HT-29 (cell line): ENCODE data around the gene THPO. TPM values are rescaled to one million over a fixed set of nuclear protein-coding genes. Genes with fewer than 3 reads are reported as not detected.
"Not testable (repeated sequence)": the region's sequence is repeated elsewhere in the genome, so short reads cannot be mapped to it uniquely, and the experiment has no call there.

Source experiments
- DNase-seq: peaks from one replicate; pipeline ENCODE4 v3.0.0-alpha.2; 2015; ENCODE audit warnings: low spot score
- total RNA-seq: library from RNA; depleted of rRNA; stranded (reverse); fragments of >200 nt; shearing (Covaris generic); gene quantifications from 2 replicates; pipeline ENCODE4 v1.2.3, GENCODE V29; 2014

THPO gene
- total RNA-seq, 1 experiment from 2014 or later, result 0.56 TPM

DNA sequence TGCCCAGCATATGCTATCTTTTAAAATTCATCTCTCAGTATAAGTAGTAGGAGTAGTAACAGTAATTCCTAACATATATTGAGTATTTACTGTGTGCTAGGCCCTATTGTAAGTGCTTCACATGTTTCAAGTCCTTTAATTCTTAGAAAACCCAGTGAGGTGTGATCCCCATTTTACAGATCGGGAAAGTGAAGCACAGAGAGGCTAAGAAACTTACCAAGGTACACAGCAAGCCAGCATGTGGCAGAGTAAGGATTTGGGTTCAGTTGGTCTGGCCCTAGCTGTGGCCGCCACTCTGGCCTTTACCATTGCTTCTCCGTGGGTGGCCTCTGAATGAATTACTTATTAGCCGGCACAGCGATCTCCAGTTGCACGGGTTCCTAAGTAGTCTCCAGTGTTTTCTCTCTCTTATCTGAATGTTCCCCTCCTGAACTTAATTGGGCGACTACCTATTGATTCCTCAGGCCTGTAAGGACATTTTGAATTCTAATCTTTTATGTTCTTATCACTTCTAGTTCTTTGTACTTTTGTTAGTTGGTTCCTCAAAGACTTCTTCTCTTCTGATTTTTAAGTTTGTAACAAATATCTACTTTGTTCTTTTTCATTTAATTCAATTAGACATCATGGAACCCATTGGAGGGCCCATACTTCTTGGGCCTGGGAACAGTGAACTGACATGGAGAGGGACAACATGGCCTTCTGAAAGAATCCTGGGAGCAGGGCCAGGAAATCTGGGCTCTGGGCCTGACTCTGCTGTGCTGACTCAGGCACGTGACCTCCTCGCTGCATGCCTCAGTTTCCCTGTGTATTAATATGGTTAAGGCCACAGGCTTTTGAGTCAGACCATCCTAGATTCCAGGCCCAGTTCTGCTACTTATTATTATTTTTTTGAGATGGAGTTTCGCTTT lies 28.2 kb downstream of the THPO start:
- DNase-seq, result no peak

DNA sequence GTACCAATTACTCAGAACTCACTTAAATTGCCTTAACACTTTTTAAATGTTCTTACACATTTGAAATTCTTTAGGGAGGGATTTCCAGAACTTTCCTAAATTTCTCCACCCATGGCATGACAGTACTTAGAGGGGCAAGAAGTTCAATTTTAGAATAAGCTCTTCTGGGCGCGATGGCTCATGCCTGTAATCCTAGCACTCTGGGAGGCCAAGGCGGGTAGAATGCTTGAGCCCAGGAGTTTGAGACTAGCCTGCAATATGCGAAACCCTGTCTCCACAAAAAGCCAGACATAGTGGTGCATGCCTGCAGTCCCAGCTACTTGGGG lies 30.0 kb downstream of the THPO start:
- DNase-seq, result no peak

DNA sequence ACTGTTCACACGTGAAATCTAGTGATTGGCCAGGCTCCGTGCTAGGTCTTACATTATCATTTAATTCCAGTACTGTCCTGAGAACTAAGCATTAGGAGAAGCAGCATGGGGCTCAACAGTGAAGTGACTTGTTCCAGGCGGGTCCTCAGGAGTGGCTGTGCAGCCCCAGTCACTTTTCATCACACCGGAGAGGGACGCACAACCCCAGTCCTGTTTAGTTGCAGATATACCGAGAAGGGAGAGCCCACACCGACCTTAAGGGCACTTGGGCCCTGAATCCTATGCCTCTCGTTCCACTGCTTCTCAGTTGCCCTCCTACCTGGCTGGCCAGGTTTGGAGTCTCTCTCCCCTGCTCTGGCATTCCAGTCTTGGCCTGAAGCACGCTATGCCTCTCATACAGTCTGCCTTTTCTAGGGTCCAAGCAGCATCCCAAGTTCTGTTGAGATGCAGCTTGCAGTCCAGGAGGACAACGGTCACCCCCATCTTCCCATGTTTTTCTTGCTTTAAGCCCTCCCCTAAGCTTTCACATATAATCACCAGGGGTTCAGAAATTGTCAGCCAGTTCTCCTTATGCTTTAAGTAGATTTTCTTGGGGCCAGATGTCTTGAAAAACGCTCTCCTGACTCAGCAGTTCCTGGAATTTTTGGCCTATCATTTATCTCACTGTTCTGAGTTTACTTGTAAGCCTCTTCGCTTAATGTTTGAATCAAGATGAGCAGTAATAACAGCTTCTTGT lies 30.5 kb downstream of the THPO start:
- no peak for DNase-seq

DNA sequence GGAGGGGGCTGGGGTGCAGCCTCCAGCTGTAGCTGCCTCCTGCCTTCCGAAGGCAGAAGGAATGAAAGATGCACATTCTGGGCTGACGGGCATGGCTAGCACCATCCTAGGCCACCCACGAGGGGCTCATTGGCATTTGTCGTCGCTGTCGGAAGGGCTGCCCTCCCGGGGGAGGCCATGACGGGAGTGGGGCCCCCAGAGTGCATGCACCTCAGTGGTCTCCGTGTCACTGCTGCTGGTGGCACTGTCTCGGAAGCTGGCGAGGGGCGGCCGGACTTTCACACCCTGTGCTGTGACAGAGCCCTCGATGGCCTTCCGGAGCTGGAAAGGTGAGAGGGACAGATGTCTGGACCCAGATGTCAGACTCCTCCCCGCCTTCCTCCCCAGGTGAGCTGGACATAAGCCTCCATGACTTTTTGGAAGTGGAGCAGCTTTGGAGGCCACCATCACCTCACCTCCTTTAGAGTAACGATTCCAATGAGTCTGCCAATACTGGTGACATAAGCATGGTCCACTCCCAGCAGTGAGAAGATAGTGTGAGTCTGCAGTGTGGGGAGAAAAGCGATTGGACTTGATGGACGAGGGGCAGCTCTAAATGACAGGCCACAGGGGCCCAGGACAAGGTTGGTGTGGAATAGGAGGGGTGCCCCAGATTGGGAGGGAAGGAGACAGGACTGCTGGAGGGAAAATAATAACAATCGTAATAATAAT lies 31.4 kb downstream of the THPO start:
- no peak for DNase-seq

DNA sequence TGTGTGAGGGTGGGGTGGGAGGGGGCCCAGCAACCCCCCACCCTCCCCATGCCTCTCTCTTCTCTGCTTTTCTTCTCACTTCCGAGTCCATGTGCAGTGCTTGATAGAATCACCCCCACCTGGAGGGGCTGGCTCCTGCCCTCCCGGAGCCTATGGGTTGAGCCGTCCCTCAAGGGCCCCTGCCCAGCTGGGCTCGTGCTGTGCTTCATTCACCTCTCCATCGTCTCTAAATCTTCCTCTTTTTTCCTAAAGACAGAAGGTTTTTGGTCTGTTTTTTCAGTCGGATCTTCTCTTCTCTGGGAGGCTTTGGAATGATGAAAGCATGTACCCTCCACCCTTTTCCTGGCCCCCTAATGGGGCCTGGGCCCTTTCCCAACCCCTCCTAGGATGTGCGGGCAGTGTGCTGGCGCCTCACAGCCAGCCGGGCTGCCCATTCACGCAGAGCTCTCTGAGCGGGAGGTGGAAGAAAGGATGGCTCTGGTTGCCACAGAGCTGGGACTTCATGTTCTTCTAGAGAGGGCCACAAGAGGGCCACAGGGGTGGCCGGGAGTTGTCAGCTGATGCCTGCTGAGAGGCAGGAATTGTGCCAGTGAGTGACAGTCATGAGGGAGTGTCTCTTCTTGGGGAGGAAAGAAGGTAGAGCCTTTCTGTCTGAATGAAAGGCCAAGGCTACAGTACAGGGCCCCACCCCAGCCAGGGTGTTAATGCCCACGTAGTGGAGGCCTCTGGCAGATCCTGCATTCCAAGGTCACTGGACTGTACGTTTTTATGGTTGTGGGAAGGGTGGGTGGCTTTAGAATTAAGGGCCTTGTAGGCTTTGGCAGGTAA lies 32.5 kb downstream of the THPO start:
- peak; percentile 92 for DNase-seq

DNA sequence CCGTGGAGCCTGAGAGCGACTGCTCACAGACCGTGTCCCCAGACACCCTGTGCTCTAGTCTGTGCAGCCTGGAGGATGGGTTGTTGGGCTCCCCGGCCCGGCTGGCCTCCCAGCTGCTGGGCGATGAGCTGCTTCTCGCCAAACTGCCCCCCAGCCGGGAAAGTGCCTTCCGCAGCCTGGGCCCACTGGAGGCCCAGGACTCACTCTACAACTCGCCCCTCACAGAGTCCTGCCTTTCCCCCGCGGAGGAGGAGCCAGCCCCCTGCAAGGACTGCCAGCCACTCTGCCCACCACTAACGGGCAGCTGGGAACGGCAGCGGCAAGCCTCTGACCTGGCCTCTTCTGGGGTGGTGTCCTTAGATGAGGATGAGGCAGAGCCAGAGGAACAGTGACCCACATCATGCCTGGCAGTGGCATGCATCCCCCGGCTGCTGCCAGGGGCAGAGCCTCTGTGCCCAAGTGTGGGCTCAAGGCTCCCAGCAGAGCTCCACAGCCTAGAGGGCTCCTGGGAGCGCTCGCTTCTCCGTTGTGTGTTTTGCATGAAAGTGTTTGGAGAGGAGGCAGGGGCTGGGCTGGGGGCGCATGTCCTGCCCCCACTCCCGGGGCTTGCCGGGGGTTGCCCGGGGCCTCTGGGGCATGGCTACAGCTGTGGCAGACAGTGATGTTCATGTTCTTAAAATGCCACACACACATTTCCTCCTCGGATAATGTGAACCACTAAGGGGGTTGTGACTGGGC lies 33.3 kb downstream of the THPO start:
- DNase-seq, result no peak

DNA sequence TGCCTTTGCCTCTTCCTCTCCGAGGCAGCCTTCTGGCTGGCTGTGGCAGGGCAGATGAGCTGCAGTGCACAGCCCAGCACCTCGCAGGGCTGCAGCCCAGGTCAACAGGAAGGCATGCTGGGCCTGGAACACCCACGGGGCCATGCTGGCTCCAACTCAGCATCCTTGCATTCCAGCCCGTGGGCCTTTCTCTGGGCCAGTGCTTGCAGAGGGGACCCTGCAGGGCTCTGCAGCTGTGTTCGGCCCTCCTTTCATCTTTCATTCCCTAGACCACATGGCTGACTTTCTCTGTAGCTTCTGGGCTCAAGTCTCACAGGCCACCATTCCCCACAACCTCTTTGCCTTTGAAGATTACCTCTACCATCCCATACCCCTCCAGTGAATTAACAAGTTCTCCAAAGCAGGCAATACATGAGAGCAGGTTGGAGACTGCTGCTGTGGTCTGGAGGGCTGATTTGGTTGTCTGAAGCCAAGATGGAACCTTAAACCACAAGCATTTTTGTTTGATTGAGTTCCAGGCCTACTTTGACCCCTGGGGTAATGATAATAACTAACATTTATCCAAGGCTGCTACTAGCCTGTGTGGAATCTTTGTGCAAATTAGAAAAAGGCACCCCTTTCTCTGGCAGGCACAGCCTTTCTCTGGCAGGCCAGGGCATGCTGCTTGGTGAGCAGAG lies 34.7 kb downstream of the THPO start:
- no peak for DNase-seq

DNA sequence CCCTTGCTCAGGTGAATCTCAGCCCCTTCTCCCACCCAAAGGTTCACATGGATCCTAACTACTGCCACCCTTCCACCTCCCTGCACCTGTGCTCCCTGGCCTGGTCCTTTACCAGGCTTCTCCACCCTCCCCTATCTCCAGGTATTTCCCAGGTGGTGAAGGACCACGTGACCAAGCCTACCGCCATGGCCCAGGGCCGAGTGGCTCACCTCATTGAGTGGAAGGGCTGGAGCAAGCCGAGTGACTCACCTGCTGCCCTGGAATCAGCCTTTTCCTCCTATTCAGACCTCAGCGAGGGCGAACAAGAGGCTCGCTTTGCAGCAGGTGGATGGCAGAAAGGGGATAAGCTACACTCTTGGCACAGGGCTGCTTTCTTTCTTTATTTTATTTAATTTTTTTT lies 36.1 kb downstream of the THPO start:
- DNase-seq, result peak; percentile 92

DNA sequence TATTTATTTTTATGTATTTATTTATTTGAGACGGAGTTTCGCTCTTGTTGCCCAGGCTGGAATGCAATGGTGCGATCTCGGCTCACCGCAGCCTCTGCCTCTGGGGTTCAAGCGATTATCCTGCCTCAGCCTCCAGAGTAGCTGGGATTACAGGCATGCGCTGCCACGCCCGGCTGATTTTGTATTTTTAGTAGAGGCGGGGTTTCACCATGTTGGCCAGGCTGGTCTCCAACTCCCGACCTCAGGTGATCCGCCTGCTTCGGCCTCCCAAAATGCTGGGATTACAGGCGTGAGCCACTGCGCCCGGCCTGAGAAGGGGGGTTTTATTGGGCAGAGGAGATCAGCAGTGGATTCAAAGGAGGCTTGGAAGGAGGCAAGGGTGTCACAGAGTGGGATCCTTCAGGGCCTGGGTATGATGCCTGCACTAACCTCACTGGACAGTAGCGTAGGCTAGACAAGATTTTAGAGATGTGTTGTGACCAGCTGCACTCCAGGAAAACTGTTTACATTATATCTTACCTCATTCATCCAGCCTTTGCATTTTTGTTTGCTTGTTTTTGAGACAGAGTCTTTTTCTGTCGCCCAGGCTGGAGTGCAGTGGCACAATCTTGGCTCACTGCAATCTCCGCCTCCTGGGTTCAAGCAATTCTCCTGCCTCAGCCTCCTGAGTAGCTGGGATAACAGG lies 38.4 kb downstream of the THPO start:
- DNase-seq, result not testable (repeated sequence)

DNA sequence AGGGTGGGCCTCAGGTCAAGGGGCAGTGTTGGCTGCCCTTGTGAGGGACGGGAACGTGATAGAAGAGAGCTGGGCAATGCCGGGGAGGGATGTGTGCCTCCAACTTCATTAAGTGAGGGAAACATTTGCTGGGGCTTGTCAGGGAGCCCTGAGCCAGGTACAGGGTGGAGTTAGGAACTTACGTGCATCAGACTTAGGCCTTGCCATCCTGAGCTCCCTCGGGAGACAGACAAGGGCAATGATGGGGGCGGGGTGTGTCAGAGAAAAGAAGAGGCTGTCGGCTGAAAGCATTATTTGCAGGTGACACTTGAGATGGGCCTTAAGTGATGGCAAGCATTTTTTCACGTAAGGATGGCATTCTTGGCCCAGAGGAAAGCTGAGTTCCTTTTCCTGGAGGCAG lies 39.0 kb downstream of the THPO start:
- no peak for DNase-seq

DNA sequence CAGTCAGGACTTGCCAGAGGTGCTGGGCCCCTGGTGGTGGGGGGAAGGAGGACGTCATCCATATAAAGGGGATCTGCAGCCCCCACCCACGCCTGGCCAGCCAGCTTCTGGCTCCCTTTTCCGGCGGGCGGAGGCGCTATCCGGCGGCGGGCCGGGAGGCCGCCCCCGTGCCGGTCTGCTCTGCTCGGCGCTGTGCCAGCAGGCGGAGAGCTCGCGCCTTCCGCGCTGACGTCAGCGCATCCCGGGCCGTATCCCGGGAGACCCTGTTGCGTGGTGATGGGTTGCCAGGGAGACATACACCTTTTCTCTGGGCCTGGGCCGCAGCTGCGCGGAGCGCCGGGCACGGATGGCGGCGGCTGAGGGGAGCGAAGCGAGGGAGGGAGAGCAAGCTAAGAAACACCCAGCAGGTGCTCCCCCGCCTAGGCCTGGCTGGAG lies 39.5 kb downstream of the THPO start:
- no peak for DNase-seq

DNA sequence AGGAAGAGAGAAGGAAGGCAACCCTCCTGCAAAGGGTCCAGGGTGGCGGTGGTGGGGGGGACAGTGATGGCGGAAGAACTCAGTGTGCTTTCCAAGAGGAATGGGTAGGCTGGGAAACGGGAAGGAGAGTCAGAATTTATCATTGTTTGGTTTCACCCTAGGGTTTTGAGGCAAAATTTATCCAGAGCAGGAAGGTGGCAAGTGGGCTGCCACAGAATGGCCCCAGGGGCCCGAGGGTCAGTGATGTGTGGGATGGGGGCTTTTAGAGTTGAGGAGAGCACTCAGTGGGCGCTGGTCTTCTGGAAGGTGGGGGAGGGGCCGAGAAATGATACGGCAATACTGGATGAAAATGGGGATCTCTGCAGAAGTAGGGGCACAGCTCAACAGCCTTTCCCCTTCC lies 40.0 kb downstream of the THPO start:
- no peak for DNase-seq

DNA sequence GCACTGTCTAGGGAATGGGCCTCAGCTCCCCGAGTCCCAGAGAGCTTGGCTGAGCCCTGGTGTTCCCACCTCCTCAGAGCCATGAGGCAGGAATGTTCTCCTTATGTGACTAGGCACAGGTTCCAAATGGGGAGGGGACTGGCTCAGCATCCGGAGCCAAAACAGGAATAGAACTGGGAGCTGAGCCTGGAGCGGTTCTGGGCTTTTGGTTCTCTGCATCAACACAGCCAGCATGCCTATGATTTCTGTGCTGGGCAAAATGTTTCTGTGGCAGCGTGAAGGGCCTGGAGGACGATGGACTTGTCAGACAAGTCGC lies 40.6 kb downstream of the THPO start, which contains the start of gene FAM131A:
FAM131A (plus strand) TSS at position 202 of the 316 bp plus-strand sequence; CDS start at position 233, 31 bp downstream.
- no peak for DNase-seq

DNA sequence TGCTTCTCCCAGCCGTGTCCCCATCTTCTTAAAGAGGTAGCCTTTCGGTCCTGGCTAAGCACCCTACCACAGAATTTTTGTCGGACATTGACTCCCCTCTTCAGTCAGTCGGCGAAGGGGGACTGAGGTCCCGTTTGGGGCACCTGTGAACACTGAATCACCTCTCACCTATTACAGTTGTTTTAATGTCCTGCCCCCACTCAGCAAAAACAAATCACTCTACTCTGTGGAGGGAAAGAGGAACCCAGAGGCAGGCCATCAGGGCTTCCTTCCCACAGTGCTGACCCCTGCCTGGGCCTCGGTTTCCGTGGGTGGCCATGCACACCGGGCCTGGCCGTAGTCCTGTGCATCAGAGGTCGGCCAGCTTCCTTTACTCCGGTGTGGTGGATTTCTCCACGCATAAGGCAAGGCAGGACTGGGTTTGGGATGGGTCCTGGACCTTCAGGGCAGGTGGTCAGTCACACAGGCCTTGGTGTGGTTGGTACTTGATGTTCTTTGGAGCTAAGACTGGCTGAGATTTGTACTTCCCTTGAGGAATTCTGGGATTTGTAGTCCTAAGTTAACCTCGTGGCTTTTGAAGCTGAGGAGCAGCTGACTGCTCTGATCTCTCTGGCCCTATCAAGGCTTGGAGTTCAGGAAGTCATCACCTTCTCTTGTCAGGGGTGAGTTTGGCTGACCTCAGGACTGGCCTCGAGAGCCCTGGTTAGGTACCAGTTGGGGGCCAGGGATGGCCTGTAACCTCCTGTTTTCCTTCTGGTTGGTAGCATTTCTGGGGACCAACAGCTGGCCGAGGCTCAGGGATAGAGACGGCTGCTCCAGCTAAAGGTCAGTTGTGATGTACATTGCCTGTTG lies 41.2 kb downstream of the THPO start:
- peak; percentile 54 for DNase-seq

DNA sequence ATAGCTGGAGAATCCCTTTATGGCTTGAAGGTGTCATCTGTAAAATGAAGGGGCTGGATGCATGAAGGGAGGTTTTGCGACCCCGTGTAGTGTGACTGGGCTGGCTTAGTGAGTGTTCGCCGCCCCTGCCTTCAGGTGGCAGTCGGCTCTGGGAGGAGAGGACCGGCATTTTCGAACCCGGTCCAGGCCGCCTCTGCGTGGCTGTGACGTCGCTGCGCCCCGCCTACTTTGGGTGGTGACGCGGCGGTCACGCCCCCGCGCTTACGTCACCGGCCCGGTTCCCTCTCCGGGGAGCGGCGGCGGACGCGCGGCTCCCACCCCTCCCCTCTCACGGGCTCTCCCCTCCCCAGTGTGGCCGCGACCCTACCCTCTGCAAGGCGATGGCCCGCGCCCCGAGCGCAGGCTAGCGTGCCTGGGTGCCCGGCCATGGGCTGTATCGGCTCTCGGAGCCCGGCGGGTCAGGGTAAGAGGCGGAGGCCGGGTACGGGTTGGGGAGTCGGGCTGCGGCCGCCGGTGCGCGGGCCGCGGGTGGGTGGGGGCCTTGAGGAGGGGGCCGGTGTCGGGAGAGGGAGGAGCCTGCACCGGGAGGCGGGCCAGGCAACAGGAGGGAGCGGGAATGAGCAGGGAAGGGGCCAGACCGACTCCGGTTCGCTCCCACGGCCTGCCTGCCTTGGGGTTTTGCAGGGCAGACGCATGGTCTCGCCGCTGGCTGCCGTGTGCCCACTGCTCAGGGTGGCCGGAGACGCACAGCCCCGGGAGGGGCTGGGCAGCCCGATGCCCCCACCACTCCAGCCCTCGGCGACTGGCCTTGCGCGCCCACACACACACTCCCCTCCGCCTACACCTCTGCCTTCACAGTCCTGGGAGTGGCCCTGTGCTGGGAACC lies 42.1 kb downstream of the THPO start:
- peak; percentile 74 for DNase-seq

DNA sequence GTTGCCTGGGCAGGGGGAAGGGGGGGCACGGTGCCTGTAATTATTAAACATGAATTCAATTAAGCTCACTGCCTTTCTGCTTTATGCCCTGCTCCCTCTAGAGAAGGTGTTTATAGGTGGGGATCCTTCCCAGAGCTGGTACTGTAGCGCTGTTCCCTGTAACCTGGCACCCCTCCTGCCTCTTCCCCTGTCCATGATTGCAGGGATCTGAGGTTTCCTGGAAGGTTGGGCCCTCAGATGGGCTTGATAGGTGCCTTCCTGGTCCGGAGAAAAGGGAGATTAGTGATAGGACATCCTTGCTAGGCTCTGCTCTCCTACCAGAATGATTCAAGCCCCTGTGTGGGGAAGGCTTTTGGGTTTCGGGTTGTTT lies 42.7 kb downstream of the THPO start:
- peak; percentile 62 for DNase-seq

DNA sequence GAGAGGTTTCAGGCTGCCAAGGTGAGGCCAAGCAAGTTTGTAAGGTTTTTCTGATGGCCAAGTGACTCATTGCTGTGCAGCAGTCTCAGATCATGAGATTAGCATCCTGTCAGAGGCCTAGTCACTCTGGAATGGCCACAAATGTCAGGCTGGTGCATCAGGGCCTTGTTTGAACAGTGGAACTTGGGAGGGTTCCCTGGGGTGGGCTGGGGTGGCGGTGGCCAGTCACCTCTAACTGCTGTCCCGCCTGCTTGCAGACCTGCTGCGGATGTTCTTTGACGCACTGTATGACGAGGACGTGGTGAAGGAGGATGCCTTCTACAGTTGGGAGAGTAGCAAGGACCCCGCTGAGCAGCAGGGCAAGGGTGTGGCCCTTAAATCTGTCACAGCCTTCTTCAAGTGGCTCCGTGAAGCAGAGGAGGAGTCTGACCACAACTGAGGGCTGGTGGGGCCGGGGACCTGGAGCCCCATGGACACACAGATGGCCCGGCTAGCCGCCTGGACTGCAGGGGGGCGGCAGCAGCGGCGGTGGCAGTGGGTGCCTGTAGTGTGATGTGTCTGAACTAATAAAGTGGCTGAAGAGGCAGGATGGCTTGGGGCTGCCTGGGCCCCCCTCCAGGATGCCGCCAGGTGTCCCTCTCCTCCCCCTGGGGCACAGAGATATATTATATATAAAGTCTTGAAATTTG lies 43.4 kb downstream of the THPO start:
- peak; percentile 54 for DNase-seq
